Type B pancreatic cell (in vitro differentiated cells): Measurements from ENCODE around the gene RAMP3. TPM values are rescaled to one million over a fixed set of nuclear protein-coding genes. Genes with fewer than 3 reads are reported as not detected.
A peak's percentile ranks its signal among the peaks of the same experiment; 100 is the strongest.

Experiments used
- DNase-seq: peaks from one replicate; pipeline ENCODE4 v3.0.0; 2021; ENCODE audit warnings: mixed read lengths; ENCODE audit not compliant: unreplicated experiment; ENCODE audit errors: extremely low spot score
- H3K27ac Mint-ChIP-seq: 2 replicates; pipeline ENCODE4 v1.8.0; 2021; ENCODE audit warnings: mild to moderate bottlenecking, mixed read lengths
- H3K27me3 Mint-ChIP-seq: 2 replicates; pipeline ENCODE4 v1.8.0; 2021; ENCODE audit warnings: mixed read lengths
- H3K36me3 Mint-ChIP-seq: 2 replicates; pipeline ENCODE4 v1.8.0; 2021; ENCODE audit warnings: mixed read lengths
- H3K4me1 Mint-ChIP-seq: one replicate; pipeline ENCODE4 v1.8.0; 2021; ENCODE audit warnings: mixed read lengths; ENCODE audit not compliant: unreplicated experiment
- H3K4me3 Mint-ChIP-seq: 2 replicates; pipeline ENCODE4 v1.8.0; 2021; ENCODE audit warnings: mild to moderate bottlenecking, mixed read lengths
- H3K9me3 Mint-ChIP-seq: 2 replicates; pipeline ENCODE4 v1.8.0; 2021; ENCODE audit warnings: mixed read lengths
- CTCF ChIP-seq: fragments of 200-600 bp; sonication (generic); conservative IDR thresholded peaks from 2 replicates; pipeline ENCODE4 v1.5.0; 2021; ENCODE audit warnings: antibody characterized with exemption, mild to moderate bottlenecking
- total RNA-seq: library from RNA; stranded (reverse); gene quantifications from 2 replicates; pipeline ENCODE4 v1.2.1, GENCODE V29; 2021; ENCODE audit warnings: low replicate concordance

The RAMP3 gene
- total RNA-seq, 1 donor from 2014 or later, result 0.70 TPM

- Mint-ChIP-seq H3K9me3 (no peaks in the 10 kb centered on the region), H3K27me3 (peaks cover 45% of the 10 kb centered on the region), H3K27ac (no peak overlapping the region), H3K4me1 (peaks cover 16% of the 10 kb centered on the region), H3K36me3 (peaks cover 4% of the 10 kb centered on the region), H3K4me3 (no peak overlapping the region)
- TF ChIP-seq CTCF, result no peak
- no peak for DNase-seq
Measured at GRCh38 chr7:45114926-45115325, 42.7 kb upstream of the RAMP3 start.

- DNase-seq, result no peak
- Mint-ChIP-seq H3K27me3 (peaks cover 45% of the 10 kb centered on the region), H3K36me3 (peaks cover 4% of the 10 kb centered on the region), H3K4me3 (no peak overlapping the region), H3K9me3 (no peaks in the 10 kb centered on the region), H3K27ac (peak overlapping the region; percentile 27), H3K4me1 (peaks cover 13% of the 10 kb centered on the region)
- TF ChIP-seq CTCF, result no peak
Measured at GRCh38 chr7:45116048-45116447, 41.5 kb upstream of the RAMP3 start.

- Mint-ChIP-seq H3K36me3 (no peaks in the 10 kb centered on the region), H3K27me3 (peaks cover 42% of the 10 kb centered on the region), H3K4me1 (peaks cover 2% of the 10 kb centered on the region), H3K4me3 (no peak overlapping the region), H3K9me3 (no peaks in the 10 kb centered on the region), H3K27ac (no peak overlapping the region)
- TF ChIP-seq CTCF, result no peak
- DNase-seq, result no peak
Measured at GRCh38 chr7:45117582-45117981, 40.0 kb upstream of the RAMP3 start.

- TF ChIP-seq CTCF, result no peak
- no peak overlapping the region for H3K4me3 Mint-ChIP-seq
- no peaks in the 10 kb centered on the region for H3K36me3 Mint-ChIP-seq
- H3K27ac Mint-ChIP-seq, result no peak overlapping the region
- H3K4me1 Mint-ChIP-seq, result no peaks in the 10 kb centered on the region
- H3K27me3 Mint-ChIP-seq, result peaks cover 41% of the 10 kb centered on the region
- DNase-seq, result no peak
- H3K9me3 Mint-ChIP-seq, result no peaks in the 10 kb centered on the region
Measured at GRCh38 chr7:45118292-45118691, 39.3 kb upstream of the RAMP3 start.

GRCh38 chr7:45118889-45119331 lies 38.7 kb upstream of the RAMP3 start:
- Mint-ChIP-seq H3K27ac (no peak overlapping the region), H3K4me3 (no peak overlapping the region), H3K36me3 (no peaks in the 10 kb centered on the region), H3K4me1 (no peaks in the 10 kb centered on the region), H3K27me3 (peaks cover 38% of the 10 kb centered on the region), H3K9me3 (no peaks in the 10 kb centered on the region)
- TF ChIP-seq CTCF, result no peak
- no peak for DNase-seq

GRCh38 chr7:45119550-45119949 lies 38.0 kb upstream of the RAMP3 start:
- no peaks in the 10 kb centered on the region for H3K36me3 Mint-ChIP-seq
- TF ChIP-seq CTCF, result no peak
- no peaks in the 10 kb centered on the region for H3K9me3 Mint-ChIP-seq
- no peak overlapping the region for H3K27ac Mint-ChIP-seq
- peaks cover 33% of the 10 kb centered on the region for H3K27me3 Mint-ChIP-seq
- no peaks in the 10 kb centered on the region for H3K4me1 Mint-ChIP-seq
- H3K4me3 Mint-ChIP-seq, result no peak overlapping the region
- no peak for DNase-seq
